Right lobe of liver (tissue), 4 donors: Measurements from ENCODE around the gene CTNND1.

Experiments used
- CTCF ChIP-seq, 4 donors: fragments of 200-600 bp in 3 of 4; fragments of 450-650 bp in 1 of 4; IDR thresholded peaks; one replicate each; pipeline versions ENCODE4 v1.5.1 to v1.8.0; 2016 to 2022; ENCODE audit warnings: antibody characterized with exemption in 4 of 4, mild to moderate bottlenecking in 2 of 4
- POLR2A ChIP-seq: fragments of 450-650 bp; IDR thresholded peaks from one replicate; pipeline ENCODE4 v1.6.1; 2017; ENCODE audit warnings: antibody characterized with exemption, mild to moderate bottlenecking
- donor health status: DM: no; HTN: no; CAD: no.
- donor health status: DM: no; HTN: no; CAD: no.
- donor health status: DM: no; HTN: yes; CAD: no.

DNA sequence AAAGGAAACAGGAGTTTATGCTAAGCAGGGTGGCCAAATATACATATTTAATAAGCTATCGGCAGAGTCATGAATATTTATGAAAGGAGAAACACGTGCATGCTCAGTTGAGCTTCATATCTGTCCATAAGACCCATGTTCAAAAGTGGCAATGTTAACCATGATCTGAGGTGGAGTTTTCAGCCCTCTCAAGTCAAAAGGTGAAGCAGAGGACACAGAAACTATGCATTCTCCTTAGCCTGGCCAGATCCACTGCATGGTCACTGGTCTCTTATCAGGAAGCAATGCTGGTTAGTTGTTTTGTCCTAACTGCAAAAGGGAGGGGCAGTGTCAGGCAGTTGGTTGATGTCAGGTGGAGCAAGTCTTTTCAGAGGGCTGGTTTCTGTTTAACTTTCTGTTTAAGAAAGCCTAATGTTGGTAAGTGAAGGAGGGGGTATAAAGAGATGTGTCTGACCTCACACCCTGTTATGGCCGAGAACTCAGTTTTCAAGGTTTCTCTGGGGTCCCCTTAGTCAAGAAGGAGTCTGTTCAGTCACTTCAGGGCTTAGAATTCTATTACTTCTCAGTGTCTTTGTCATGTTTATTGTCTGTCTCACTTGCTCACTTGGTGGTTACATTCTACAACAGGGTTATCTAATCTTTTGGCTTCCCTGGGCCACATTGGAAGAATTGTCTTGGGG is 25.8 kb upstream of the CTNND1 start:
- no peak for TF ChIP-seq CTCF (IDR thresholded peaks at IDR 0.05)
- no peak for TF ChIP-seq POLR2A
